Tongue (tissue), 3 donors: ENCODE measurements around the gene IPO11. TPM values are rescaled to one million over a fixed set of nuclear protein-coding genes. Genes with fewer than 3 reads are reported as not detected.
"Not testable (repeated sequence)": the region's sequence is repeated elsewhere in the genome, so short reads cannot be mapped to it uniquely, and the experiment has no call there.

Experiments
- DNase-seq: peaks from one replicate; pipeline ENCODE4 v3.0.0-alpha.2; 2015
- small RNA-seq: library from RNA; depleted of rRNA; stranded (forward); fragments of <200 nt; gene quantifications from one replicate; pipeline ENCODE3, GENCODE V24; 2014; ENCODE audit warnings: low replicate concordance
- total RNA-seq: library from RNA; depleted of rRNA; stranded (reverse); fragments of >200 nt; gene quantifications from one replicate; pipeline ENCODE4 v1.2.3, GENCODE V29; 2014

Gene IPO11
- total RNA-seq, 1 donor from 2014 or later: 38.9 TPM

DNA sequence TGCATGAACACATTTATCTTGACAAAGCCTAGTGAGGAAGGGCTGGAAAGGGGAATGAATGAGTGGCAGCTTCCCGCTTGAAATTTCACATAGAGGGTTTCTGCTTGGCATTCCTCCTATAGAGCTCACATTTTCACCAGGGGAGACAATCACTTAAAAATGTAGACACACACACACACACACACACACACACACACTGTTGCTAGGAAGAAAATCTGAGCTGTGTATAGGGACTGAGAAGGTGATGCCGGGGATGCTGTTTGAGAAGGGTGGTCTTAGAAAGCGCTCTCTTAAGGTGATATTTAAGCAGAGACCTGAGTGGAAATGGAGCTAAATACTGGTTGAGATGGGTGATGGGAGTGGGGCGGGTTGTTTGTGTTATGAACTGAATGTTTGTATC lies 236.5 kb downstream of the IPO11 start:
- DNase-seq: no peak

DNA sequence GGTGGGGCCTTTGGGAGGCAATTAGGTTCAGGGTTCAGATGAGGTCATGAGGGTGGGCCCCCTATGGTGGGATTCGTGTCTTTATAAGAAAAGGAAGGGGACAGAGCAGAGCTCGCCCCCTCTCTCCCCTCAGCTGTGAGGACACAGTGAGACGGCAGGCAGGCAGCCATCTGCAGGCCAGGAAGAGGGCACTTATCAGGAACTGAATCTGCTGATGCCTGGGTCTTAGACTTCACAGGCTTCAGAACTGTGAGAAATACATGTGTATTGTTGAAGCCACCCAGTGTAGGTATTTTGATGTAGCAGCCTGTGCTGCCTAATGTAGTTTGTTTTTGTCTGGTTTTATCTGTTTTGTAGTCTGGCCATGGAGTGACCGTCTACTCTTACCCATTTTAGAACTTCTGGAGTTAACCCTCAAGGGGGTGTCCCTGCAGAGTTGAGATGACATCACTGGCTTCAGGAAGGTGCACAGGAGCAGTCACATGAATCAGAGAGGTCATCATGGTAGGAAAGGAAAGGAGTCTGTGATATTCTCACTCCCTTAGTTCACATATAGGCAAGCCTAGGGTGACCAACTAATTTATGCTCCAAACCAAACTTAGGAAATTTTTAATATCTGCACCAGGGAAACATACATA lies 237.0 kb downstream of the IPO11 start:
- DNase-seq: no peak

DNA sequence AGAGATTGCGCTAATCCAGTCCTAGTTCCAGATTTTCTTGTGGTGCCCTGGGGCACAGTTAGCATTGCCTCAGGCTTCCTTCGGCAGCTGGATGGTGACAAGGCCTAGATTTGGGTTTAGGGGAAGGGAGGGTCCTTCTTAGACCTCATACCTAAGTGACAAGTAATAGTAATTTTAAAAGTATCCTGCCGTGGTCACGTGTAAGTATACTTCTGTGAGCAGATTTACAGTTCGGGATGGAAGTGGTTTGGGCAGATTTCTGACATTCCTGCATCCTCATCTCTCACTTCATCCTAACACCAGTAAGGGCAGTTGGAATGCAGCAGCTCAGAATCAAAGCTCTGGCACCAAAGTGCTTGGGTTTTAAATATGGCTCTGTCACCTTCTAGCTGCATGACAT lies 237.6 kb downstream of the IPO11 start:
- no peak for DNase-seq

DNA sequence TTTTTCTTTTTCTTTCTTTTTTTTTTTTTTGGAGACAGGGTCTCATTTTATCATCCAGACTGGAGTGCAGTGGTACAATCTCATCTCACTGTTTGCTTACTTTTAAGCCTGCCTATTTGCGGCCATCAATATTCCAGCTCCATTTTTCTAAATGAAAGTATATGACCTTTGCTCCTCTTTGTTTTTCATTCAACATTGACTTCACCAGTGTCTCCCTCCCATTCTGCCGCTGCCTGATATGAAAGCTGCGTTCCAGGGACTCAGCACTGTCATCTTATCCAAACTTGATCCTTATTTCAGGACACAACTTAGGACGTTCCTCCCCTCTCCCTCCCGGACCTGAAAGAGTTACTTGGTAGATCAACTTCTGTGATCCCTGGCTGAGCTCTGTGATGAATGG lies 239.7 kb downstream of the IPO11 start:
- DNase-seq: no peak

DNA sequence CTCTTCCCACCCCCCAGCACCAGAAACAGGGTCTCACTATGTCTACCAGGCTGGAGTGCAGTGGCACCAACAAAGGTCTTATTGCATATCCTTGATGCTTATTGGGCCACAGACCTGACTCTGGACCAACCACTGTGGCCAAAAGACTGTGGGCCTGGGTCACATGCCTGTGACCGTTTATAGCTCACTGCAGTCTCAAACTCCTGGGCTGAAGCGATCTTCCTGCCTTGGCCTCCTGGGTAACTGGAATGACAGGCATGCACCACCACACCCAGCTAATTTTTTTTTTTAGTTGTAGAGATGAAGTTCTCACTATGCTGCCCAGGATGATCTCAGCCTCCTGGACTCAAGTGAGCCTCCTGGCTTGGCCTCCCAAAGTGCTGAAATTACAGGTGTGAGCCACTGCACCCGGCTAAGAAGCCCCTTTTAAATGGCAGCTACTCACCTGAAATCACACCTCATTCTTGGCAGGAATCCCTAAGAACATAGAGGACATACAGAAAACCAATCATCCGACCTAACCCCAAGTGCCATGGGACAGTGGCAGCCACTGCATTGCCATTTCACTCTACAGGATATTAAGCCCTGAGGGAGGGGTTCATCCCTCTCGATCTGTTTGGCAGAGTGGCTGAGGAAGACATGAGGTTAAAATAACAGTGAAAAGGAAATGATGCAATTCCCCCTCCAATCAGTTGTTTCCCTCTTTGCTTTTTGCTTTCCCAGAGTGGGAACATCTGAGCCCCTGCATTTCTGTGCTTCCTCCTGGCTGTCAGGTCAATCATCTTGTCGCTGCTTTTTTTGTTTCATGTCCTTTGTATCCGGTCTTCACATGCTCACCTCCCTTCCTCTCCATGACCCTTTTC lies 240.7 kb downstream of the IPO11 start:
- DNase-seq: no peak

DNA sequence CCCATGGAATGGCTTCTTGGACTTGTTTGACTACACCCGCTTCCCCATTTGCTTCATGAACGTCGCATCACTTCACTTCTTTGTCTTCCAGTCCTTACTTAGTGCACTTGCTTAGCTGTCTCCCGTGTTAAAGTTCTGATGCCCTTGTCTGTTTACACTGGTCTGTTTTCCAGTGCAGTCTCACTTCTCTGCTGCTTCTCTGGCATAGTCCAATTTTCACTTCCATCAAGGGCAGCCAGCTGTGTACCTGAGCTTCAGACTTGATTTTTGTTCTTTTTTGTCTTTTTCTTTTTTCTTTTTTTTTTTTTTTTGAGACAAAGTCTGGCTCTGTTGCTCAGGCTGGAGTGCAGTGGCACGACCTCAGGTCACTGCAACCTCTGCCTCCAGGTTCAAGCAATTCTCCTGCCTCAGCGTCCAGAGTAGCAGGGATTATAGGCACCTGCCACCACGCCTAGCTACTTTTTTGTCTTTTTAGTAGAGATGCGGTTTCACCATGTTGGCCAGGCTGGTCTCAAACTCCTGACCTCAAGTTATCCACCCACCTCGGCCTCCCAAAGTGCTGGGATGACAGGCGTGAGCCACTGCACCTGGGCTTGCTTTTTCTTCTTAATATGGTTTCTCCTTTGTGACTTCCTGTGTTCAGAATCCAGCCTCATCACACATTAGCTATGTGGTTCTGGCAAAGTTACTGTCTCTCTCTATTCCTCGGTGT lies 241.5 kb downstream of the IPO11 start:
- no peak for DNase-seq

DNA sequence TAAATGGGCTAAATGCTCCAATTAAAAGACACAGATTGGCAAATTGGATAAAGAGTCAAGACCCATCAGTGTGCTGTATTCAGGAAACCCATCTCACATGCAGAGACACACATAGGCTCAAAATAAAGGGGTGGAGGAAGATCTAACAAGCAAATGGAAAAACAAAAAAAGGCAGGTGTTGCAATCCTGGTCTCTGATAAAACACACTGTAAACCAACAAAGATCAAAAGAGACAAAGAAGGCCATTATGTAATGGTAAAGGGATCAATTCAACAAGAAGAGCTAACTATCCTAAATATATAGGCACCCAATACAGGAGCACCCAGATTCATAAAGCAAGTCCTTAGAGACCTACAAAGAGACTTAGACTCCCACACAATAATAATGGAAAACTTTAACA lies 245.2 kb downstream of the IPO11 start:
- not testable (repeated sequence) for DNase-seq

DNA sequence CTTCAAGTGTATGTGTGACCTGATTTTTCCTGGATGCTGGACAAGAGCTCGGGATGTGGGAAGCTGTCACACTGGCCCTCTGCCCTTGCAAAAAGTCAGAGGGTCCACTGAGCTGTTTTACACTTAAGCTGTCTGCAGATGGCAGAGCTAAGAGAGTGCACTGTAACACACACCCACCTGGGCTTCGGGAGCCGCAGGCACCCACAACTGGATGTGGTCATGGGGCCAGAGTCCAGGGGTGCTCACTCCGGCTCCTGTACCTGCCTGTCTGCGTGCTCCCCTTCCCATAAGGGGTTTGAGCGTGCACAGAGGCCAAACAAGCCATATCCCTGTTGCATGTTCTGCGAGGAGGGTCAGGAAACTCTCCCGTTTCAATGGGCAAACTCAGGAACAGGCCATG lies 248.6 kb downstream of the IPO11 start:
- no peak for DNase-seq

DNA sequence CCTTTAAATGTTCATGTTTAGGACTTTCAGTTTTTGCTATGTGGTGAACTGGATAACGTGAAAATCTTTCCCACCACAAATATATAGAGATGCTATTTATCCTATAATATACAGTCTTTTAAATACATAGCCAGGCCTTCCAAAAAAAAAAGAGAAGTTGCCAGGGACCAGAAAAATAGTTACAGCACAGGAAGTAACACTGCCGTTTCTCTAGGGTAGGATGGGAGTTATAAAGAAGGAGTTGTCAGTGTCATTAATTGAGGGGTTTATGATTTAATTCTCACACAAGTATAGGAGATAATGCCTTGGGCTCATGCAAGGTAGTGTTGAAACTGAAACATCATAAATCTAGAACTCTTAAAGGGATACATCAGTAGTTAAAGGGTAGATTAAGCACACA lies 250.0 kb downstream of the IPO11 start:
- no peak for DNase-seq

DNA sequence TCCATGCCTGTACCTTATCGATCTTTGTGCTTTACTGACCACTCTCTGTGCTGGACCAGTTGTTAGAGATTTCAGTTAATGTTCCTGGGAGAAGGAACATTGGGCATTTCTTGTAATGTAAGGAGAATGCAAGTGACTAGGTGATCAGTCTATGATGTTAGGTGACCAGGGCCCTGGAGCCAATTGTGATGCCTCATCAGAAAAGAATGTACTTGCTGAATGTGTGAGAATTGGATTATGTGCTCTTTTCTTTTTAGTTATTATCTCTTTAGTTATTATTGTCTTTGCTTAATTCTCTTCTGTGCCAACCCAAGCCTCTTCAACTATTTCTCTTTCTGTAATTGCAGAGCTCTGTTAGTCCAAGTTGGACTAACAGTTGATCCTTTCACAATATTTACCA lies 258.9 kb downstream of the IPO11 start:
- DNase-seq: no peak

DNA sequence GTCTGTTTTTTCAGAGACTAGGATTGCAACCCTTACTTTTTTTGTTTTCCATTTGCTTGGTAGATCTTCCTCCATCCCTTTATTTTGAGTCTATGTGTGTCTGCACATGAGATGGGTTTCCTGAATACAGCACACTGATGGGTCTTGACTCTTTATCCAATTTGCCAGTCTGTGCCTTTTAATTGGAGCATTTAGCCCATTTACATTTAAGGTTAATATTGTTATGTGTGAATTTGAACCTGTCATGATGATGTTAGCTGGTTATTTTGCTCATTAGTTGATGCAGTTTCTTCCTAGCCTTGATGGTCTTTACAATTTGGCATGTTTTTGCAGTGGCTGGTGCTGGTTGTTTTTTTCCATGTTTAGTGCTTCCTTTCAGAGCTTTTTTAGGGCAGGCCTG lies 264.0 kb downstream of the IPO11 start:
- not testable (repeated sequence) for DNase-seq

Small RNAs within 50 kb of the gene (small RNA-seq; reads per million reads assigned to genes)
- not detected for gene CKS1BP3
- not detected for gene RNU6-661P

Other genes with a start within 250 kb of the IPO11 start
- gene KIF2A, start 106.6 kb upstream of the IPO11 start, total RNA-seq: 44.8 TPM
- gene DIMT1, start 8.9 kb upstream of the IPO11 start, total RNA-seq: 16.2 TPM
- gene LRRC70, start 166.1 kb downstream of the IPO11 start, total RNA-seq: 10.4 TPM